Urinary bladder (tissue), 4 donors: ENCODE results near the gene CD300C. TPM values are rescaled to one million over a fixed set of nuclear protein-coding genes. Genes with fewer than 3 reads are reported as not detected.

Source experiments
- DNase-seq: peaks from one replicate; pipeline ENCODE4 v3.0.0-alpha.2; 2015; ENCODE audit errors: extremely low spot score
- H3K27ac ChIP-seq: one replicate; pipeline ENCODE4 v1.5.1; 2013; ENCODE audit warnings: low read depth, mild to moderate bottlenecking, moderate library complexity
- H3K36me3 ChIP-seq: one replicate; pipeline ENCODE4 v1.6.1; 2013; ENCODE audit warnings: mild to moderate bottlenecking, moderate library complexity; ENCODE audit not compliant: insufficient read depth
- H3K4me1 ChIP-seq: one replicate; pipeline ENCODE4 v1.6.1; 2013; ENCODE audit warnings: mild to moderate bottlenecking, moderate library complexity; ENCODE audit not compliant: insufficient read depth
- H3K4me3 ChIP-seq: one replicate; pipeline ENCODE4 v1.5.1; 2013; ENCODE audit warnings: low read depth, low read length
- WGBS: extraction: QIAGEN DNeasy Blood & Tissue Kit; methylation state at CpG from one replicate; pipeline ENCODE4 v1.1.7; 2013; 5-methylcytosine and 5-hydroxymethylcytosine counted together
- polyA plus RNA-seq: library from polyadenylated mRNA; stranded (reverse); fragments of 200-250 nt; gene quantifications from one replicate; pipeline ENCODE4 v1.2.3, GENCODE V29; 2013
- total RNA-seq: library from RNA; depleted of rRNA; stranded (reverse); fragments of >200 nt; gene quantifications from one replicate; pipeline ENCODE4 v1.2.3, GENCODE V29; 2014
- donor health status: healthy with polysubstance abuse.
- donor health status: healthy.

The CD300C gene
- total and polyA plus RNA-seq, 2 donors, result 0.69 to 2.3 TPM

DNA sequence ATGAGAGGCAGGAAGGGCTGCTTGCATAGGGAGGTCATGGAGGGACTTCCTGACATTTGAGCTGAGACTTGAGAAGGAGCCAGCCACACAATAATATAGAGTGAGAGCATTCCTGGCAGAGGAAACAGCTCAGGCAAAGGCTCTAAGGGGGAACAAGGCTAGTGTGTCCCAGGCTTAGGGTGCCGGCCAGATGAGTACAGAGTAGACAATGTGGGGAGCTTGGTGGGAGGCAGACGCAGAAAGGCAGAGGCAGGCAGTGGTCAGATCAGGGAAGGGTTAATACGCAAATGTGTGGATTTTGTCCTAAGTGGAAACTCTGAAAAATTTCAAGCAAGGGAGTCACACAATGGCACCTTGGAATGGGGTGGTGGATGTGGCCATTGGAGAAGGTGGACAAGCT, 45.9 kb downstream of the CD300C start:
- 86% methylated on average over 3 of the region's 3 CpGs for WGBS
- no peak overlapping the region for H3K27ac ChIP-seq

DNA sequence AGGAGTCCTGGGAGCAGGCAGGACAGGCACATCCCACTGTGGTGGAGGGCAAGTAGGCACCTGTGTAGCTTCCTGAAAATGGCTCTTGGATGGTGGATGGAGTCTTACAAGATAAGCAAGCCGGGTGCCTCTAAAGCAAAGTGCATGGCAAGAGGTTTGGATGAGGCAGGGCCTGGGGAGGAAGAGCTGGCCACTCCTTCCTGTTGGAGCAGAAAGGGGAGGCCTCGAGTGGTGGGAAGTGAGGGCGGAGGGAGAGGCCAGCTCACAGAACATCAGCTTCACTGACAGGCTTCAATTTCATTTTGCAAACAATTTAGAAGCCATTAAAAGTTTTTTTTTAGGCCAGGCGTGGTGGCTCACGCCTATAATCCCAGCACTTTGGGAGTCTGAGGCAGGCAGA, 48.4 kb downstream of the CD300C start:
- DNase-seq, result no peak
- Histone ChIP-seq H3K4me1 (no peaks in the 10 kb centered on the region), H3K4me3 (no peak overlapping the region), H3K27ac (no peak overlapping the region), H3K36me3 (no peaks in the 10 kb centered on the region)
- 64% methylated on average over 5 of the region's 5 CpGs for WGBS

More for the DNA sequence above, 45.9 kb downstream of the CD300C start:
- Histone ChIP-seq H3K4me1 (no peaks in the 10 kb centered on the region), H3K36me3 (no peaks in the 10 kb centered on the region), H3K4me3 (no peak overlapping the region)
- no peak for DNase-seq

DNA sequence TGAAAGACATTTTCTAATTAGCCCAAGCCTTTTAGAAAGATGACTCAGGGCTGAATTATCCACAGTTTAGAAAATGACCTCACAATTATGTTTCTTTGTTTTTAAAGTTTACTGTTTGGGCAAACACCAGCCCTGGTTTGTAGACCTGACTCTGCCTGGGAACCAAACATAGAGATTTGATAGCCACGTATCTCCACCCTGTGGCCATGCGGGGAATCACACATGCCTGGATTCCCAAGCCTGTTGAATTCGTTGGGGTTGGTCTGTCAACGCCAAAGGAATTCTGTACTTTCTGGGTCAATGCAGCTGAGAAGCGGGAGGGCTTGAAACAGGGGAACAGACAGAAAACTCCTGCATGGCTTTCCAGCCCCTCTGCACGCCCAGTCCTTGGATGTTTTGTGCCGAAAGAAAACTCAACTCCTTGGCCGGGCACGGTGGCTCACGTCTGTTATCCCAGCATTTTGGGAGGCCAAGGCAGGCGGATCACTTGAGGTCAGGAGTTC, 52.5 kb downstream of the CD300C start:
- 35% methylated on average over 11 of the region's 11 CpGs for WGBS
- Histone ChIP-seq H3K36me3 (no peaks in the 10 kb centered on the region), H3K4me1 (no peaks in the 10 kb centered on the region), H3K27ac (no peak overlapping the region), H3K4me3 (no peak overlapping the region)
- no peak for DNase-seq

- no peak for DNase-seq
- H3K36me3 ChIP-seq, result no peaks in the 10 kb centered on the region
- WGBS, result 71% methylated on average over 7 of the region's 7 CpGs
- no peaks in the 10 kb centered on the region for H3K4me1 ChIP-seq
- no peak overlapping the region for H3K4me3 ChIP-seq
- no peak overlapping the region for H3K27ac ChIP-seq
Measured at GRCh38 chr17:74491626-74492025, 54.3 kb downstream of the CD300C start.

Other genes starting within 250 kb of the CD300C start
- gene KIF19, start 219.9 kb downstream of the CD300C start, total RNA-seq, result 0.32 TPM
- gene KIF19, start 219.9 kb downstream of the CD300C start, polyA plus RNA-seq, result 1.4 TPM
- gene BTBD17, start 184.2 kb downstream of the CD300C start, total RNA-seq, result not detected
- not detected for gene BTBD17, start 184.2 kb downstream of the CD300C start, polyA plus RNA-seq
- not detected for gene GPR142, start 178.6 kb downstream of the CD300C start, total RNA-seq
- gene GPR142, start 178.6 kb downstream of the CD300C start, polyA plus RNA-seq, result 0.23 TPM
- gene GPRC5C, start 114.0 kb downstream of the CD300C start, total RNA-seq, result 27.0 TPM
- 40.6 TPM for gene GPRC5C, start 114.0 kb downstream of the CD300C start, polyA plus RNA-seq
- gene CD300A, start 79.5 kb downstream of the CD300C start, total RNA-seq, result 2.7 TPM
- gene CD300A, start 79.5 kb downstream of the CD300C start, polyA plus RNA-seq, result 5.2 TPM
- gene CD300LB, start 14.6 kb downstream of the CD300C start, total RNA-seq, result not detected
- gene CD300LB, start 14.6 kb downstream of the CD300C start, polyA plus RNA-seq, result 0.46 TPM
- gene CD300H, start 21.4 kb upstream of the CD300C start, total RNA-seq, result not detected
- gene CD300H, start 21.4 kb upstream of the CD300C start, polyA plus RNA-seq, result 0.18 TPM
- not detected for gene CD300LD, start 46.2 kb upstream of the CD300C start, total RNA-seq
- gene CD300LD, start 46.2 kb upstream of the CD300C start, polyA plus RNA-seq, result not detected
- gene CD300E, start 77.6 kb upstream of the CD300C start, total RNA-seq, result 0.42 TPM
- 2.1 TPM for gene CD300E, start 77.6 kb upstream of the CD300C start, polyA plus RNA-seq
- gene CD300LF, start 166.8 kb upstream of the CD300C start, total RNA-seq, result 0.63 TPM
- gene CD300LF, start 166.8 kb upstream of the CD300C start, polyA plus RNA-seq, result 1.3 TPM
- 3.2 TPM for gene RAB37, start 191.1 kb upstream of the CD300C start, total RNA-seq
- 6.7 TPM for gene RAB37, start 191.1 kb upstream of the CD300C start, polyA plus RNA-seq
- 8.5 TPM for gene NHERF1, start 202.5 kb upstream of the CD300C start, total RNA-seq
- 16.7 TPM for gene NHERF1, start 202.5 kb upstream of the CD300C start, polyA plus RNA-seq
- gene NAT9, start 230.2 kb upstream of the CD300C start, total RNA-seq, result 20.7 TPM
- gene NAT9, start 230.2 kb upstream of the CD300C start, polyA plus RNA-seq, result 33.3 TPM